HG03108 (cell line): ENCODE data around the gene PIK3AP1.
A peak's percentile ranks its signal among the peaks of the same experiment; 100 is the strongest.
"Not testable (repeated sequence)": the region's sequence is repeated elsewhere in the genome, so short reads cannot be mapped to it uniquely, and the experiment has no call there.

ENCODE experiments used
- ATAC-seq: cut with Tn5 transposase; IDR thresholded peaks from one replicate; pipeline ENCODE4 v1.9.1; 2021; ENCODE audit warnings: moderate library complexity; ENCODE audit not compliant: unreplicated experiment

Gene PIK3AP1

GRCh38 chr10:96720422-96721206, at the start of gene PIK3AP1:
TSS of gene PIK3AP1 (minus strand) at chr10:96720514. CDS start at chr10:96720394, 120 bp downstream.
- ATAC-seq: peak; percentile 56

DNA sequence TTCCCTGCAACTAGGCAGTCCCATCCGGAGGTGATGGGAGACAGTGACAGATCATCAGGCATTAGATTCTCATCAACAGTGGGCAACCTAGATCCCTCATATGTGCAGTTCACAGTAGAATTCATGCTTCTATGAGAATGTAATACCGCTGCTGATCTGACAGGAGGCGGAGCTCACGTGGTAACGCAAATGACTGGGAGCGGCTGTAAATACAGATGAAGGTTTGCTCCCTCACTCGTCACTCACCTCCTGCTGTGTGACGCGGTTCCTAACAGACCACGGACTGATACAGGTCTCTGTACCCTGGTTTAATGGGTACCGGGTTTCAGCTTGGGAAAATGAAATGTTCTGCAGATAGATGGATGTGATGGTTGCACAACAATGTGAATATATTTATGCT, 47.8 kb upstream of the PIK3AP1 start:
- no peak for ATAC-seq

GRCh38 chr10:96767611-96768010, 47.3 kb upstream of the PIK3AP1 start:
- no peak for ATAC-seq

DNA sequence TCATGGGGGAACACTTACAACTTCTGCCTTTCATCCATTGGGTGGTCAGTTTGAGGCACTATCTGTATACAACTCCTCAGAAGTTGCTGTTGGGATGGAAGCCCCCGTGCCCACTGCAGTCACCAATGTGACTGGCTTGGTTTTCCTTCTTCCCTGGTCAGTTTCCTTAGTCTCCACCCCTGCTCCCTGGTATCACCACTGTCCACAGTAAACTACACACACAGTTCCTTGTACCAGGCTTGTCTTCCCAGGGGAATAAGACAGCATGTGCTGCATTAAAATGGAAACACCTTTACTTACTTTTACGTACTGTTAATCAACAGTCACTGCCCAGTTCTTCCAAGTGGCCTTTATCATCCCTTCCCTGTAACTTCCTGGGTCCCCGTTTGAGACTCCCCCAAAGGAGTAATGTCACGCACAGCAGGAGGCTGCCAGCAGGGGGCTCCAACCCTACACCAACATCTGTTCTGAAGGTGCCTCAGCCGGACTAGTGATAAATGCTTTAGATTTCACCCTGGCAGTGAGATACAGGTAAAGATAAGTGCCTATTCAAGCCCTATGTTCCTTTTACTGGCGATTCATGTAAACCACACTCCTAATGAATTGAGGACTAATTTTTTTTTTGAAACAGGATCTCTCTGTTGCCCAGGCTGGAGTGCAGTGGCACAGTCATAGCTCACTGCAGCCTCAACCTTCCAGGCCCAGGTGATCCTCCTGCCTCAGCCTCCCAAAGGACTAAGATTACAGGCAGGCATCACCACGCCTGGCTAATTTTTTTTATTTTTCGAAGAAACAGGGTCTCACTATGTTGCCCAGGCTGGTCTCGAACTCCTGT, 45.3 kb upstream of the PIK3AP1 start:
- ATAC-seq: peak; percentile 43

- no peak for ATAC-seq
These were observed 44.2 kb upstream of the PIK3AP1 start for GRCh38 chr10:96764425-96765060.

DNA sequence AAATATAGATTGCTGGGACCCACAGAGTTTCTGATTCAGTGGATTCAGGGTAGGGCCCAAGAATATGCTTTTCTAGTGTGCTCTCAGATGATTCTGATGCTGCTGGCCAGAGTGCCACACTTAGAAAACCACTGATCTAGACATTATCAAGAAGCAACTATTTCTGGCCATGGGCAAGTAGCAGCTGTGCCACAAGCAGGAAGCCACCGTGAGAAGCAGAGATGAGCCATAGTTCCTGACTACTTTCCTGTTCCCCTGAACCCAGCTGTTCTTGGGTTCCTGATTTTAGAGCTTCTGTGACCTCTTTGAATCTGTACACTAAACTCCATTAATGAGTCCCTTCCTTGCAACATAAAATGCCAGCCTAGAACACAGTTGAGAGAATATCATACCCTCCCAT, 38.1 kb upstream of the PIK3AP1 start:
- ATAC-seq: peak; percentile 89

GRCh38 chr10:96756111-96756903, 36.0 kb upstream of the PIK3AP1 start:
- no peak for ATAC-seq

GRCh38 chr10:96753956-96754355, 33.6 kb upstream of the PIK3AP1 start:
- ATAC-seq: no peak

DNA sequence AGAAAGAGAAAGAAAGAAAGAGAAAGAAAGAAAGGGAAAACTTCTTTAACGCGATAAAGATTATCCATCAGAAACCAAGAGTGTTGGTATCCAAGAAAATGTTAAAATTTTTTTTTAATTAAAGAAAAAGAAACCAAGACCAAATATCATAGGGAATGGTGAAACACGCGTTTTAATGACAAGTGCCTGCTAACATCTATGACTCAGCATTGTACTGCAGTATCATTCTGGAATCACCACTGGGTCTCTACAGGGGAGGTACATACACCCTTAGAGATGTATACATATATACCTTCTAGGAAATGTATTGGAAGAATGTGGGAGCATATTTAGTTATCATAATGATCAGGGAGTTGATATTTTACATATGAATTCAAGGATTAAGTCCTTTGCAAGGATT, 32.1 kb upstream of the PIK3AP1 start:
- no peak for ATAC-seq

DNA sequence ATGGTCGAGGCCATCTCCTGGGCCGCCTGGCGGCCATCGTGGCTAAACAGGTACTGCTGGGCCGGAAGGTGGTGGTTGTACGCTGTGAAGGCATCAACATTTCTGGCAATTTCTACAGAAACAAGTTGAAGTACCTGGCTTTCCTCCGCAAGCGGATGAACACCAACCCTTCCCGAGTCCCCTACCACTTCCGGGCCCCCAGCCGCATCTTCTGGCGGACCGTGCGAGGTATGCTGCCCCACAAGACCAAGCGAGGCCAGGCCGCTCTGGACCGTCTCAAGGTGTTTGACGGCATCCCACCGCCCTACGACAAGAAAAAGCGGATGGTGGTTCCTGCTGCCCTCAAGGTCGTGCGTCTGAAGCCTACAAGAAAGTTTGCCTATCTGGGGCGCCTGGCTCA, 30.0 kb upstream of the PIK3AP1 start:
- ATAC-seq: not testable (repeated sequence)

GRCh38 chr10:96747734-96748550, 27.6 kb upstream of the PIK3AP1 start:
- peak; percentile 83 for ATAC-seq

DNA sequence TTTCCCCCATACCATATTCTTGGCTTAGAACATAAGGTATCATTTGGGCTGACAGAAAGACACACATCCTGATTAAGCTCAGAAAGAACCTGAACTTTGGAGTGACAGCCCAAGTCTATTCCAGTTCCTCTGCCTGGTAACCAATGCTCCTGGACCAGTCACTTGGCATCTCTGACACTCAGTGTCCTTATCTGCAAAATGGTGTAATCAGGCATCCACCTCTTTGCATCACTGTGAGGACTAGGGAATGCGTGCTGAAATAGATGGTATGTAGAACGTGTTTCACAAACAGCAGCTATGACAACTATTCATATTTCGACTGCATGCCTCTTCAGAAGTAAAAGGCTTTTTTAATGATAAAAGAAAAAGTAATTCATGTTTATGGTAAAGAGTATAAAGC, 26.2 kb upstream of the PIK3AP1 start:
- no peak for ATAC-seq

GRCh38 chr10:96745950-96746349, 25.6 kb upstream of the PIK3AP1 start:
- no peak for ATAC-seq

- no peak for ATAC-seq
These were observed 23.8 kb upstream of the PIK3AP1 start for GRCh38 chr10:96743988-96744585.

- not testable (repeated sequence) for ATAC-seq
These were observed 21.2 kb upstream of the PIK3AP1 start for GRCh38 chr10:96741557-96741956.

GRCh38 chr10:96740579-96741281, 20.4 kb upstream of the PIK3AP1 start:
- no peak for ATAC-seq

DNA sequence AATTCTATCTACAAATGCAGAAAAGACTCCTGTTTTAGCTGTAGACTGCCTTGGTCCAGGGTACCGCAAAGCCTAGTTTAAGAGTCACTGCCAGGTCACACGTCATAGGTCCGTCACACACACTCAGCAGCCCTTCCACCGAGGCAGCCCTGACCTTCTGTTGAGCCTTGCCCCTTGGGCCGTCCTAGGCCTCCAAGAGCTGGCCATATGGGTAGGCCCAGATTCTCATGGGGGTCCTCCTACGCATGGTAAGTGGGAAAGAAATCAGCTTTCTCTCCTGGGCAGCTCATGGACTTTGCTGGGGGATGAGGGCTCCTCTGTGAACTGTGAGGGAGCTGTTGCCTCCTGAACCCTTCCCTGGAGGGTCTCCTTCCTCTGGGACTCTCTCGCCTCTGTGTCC, 19.8 kb upstream of the PIK3AP1 start:
- no peak for ATAC-seq

- ATAC-seq: not testable (repeated sequence)
These were observed 17.1 kb upstream of the PIK3AP1 start for GRCh38 chr10:96737307-96737902.
